Measurements from ENCODE around the gene PPP1R15B.

PPP1R15B gene

DNA sequence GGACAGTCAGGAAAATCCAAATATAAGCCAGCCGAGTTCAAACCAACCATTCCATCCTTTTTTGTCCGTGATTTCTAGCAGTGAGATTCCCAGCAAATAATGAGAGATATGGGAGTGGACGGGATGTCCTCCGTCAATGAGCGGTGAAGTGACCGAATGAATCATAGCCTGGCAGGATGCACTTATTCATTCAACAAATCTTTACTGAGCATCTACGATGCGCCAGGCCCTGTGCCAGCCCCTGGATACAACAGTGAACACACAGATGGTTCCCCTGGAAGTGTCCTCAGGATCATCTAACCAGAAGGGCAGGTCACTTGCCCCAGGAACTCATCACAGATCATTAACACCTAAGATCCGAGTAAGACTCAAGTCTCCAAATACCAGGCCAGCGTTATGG lies 43.7 kb downstream of the PPP1R15B start:
- DNase-seq (ENCODE audit: low read depth in 4 of 4, low spot score in 1 of 4) = no peak

- no peak for DNase-seq (ENCODE audit: low read depth in 4 of 4, low spot score in 1 of 4)
Observed at GRCh38 chr1:204367193-204367858, 44.3 kb downstream of the PPP1R15B start.

- no peak for DNase-seq (ENCODE audit: low read depth in 4 of 4, low spot score in 1 of 4)
Observed at GRCh38 chr1:204366759-204367158, 44.9 kb downstream of the PPP1R15B start.

DNA sequence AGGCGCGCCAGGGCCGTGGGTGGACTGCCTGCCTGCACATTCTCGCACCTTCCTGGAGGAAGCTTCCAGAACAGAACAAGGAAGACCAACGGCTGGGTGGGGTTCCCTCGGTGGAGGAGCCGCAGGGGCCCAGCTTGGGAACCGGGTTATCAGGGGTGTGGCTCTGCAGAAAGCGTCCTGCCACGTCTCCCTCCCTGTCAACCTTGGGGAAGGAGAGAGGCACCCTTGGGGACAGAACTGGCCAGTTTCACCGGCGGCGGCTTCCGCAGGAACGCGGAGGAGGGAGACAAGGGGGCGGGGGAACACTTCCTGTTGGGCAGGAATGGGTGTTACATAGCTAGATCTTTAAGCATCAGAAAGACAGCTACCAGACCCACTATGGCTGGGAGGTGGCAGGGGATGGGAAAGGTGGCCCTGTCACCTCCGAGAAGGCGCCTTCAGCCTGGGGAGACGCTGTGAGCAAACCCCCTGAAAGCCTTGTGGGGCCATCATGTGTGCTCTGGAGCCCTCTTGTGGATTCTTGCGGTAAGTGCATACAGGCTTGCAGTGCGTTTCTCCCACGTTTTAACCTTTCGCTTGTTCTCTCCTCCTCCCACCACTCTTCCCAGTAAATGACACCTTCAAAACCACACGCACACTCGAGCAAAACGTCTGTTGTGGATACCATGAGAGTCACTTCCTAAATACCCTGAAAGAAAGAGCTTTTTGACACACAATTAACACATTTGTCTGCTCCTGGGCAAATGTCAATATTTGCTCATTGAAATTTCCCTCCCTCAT lies 48.1 kb downstream of the PPP1R15B start:
- DNase-seq (ENCODE audit: low read depth in 4 of 4, low spot score in 1 of 4) = peak; percentile 28 to 60 (median 48)

- DNase-seq (ENCODE audit: low read depth in 4 of 4, low spot score in 1 of 4) = no peak
Observed at GRCh38 chr1:204362984-204363334, 48.7 kb downstream of the PPP1R15B start.

- DNase-seq (ENCODE audit: low read depth in 4 of 4, low spot score in 1 of 4) = no peak
Observed at GRCh38 chr1:204361781-204362180, 49.8 kb downstream of the PPP1R15B start.

DNA sequence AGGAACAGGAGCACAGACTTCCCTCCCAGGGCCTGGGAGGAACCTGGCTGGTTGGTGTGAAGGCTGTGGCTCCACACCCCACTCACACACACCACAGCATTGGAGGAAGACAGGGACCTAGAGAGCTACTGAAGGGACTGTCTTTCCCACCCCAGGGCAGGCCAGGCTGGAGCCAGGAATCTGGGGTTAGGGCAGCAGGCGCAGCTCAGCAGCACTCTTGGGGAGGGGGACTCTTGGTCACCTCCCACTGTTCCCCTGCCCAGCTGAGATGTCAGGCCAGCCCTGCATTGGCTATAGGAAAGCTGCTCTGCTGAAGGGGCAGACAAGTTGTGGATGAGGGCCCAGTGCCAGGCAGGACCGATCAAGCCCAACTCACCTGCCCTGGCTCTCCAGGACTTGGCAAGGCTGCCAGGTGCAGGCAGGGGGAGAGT lies 50.3 kb downstream of the PPP1R15B start:
- DNase-seq (ENCODE audit: low read depth in 4 of 4, low spot score in 1 of 4) = no peak

GRCh38 chr1:204360314-204360713 lies 51.3 kb downstream of the PPP1R15B start:
- no peak for DNase-seq (ENCODE audit: low read depth in 4 of 4, low spot score in 1 of 4)

- no peak for DNase-seq (ENCODE audit: low read depth in 4 of 4, low spot score in 1 of 4)
Observed at GRCh38 chr1:204359474-204360255, 52.0 kb downstream of the PPP1R15B start, which contains the start of gene PLEKHA6. TSS of gene PLEKHA6 (minus strand) at chr1:204359929. CDS start at chr1:204273727, 86,202 bp downstream.

- no peak for DNase-seq (ENCODE audit: low read depth in 4 of 4, low spot score in 1 of 4)
Observed at GRCh38 chr1:204359131-204359473, 52.5 kb downstream of the PPP1R15B start.

DNA sequence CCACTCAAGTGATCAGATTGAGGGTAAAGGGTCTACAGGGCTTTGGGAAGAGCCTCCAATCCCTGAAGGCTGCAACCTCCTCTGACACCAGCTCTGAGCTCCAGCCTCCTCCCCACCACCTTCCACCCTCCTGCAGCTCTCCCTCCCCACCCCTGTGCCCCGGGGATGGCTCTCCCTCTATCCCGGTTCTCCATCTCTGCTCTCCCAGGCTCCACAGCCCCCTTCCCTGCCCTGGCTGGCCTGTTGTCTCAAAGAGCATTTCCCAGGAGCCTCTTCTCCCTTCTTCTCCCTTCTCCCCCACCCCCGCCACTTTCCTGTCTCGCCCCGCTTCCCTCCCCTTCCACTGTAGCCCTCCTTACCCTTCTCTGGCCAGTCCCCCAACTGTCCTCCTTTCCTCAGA lies 53.0 kb downstream of the PPP1R15B start:
- no peak for DNase-seq (ENCODE audit: low read depth in 4 of 4, low spot score in 1 of 4)

DNA sequence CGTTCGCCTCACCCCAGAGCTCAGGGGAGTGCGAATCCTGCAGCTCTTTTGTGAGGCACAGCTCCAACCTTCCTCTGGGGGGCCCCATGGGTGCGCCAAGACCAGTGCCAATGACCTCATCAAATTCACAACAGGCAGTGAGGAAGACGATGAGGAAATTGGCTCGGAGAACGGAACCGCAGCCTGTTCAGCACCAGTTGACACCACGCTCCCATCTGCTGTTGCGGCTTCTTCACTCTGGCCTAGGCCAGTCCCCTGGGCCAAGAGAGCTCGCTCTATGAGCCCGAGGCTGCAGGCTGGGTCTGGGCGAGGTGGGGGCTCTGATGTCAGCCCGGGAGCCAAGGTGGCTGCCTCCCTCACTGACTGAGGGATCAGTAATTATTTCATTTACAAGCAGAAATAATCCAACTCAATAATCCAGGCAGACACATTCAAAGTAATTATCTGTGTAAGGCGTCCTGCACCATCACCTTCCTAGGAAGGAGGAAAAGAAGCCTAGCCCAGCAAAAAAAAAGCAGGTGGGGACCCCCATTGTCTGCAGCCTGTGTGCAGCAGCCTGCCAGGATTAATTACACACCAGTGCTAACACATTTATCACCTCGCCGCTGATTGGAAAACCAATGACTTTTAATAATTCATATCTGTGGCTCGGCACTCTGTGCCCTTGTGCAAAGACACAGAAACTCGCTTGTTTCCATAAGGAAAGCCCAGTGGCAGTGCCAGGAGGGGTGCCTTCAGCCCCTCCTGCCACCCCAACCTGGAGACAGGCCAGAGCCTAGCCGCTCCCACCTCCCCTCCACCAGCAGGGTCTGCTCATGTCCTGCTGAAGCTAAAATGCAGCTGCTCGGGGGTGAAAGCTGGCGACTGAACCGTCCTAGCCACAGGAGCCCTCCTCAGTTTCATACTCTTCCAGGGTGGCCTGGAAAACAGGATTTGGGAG lies 53.8 kb downstream of the PPP1R15B start:
- DNase-seq (ENCODE audit: low read depth in 4 of 4, low spot score in 1 of 4) = no peak

DNA sequence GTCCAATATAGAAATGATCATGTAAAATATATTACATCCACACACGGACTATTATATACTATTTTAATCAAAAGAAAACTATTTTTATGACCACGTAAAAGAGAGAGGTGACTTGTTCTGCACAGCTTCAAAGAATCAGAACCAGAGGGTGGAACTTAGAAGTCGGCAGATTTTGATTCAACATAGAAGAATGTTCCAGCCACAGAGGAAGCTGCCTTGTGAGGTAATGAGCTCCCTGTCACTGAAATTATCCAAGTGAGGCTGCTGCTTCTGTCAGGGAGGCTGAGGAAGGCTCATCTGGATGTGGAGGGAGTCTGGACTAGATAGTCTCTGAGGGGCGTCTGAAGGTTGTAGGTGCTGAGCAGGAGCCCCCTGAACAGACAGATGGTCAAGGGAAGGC lies 54.6 kb downstream of the PPP1R15B start:
- DNase-seq (ENCODE audit: low read depth in 4 of 4, low spot score in 1 of 4) = no peak

GRCh38 chr1:204355913-204356312 lies 55.7 kb downstream of the PPP1R15B start:
- DNase-seq (ENCODE audit: low read depth in 4 of 4, low spot score in 1 of 4) = no peak

- no peak for DNase-seq (ENCODE audit: low read depth in 4 of 4, low spot score in 1 of 4)
Observed at GRCh38 chr1:204354579-204354978, 57.0 kb downstream of the PPP1R15B start.
